Measurements from ENCODE around the gene MYL12A. TPM values are rescaled to one million over a fixed set of nuclear protein-coding genes. Genes with fewer than 3 reads are reported as not detected.

The MYL12A gene
- total and polyA plus RNA-seq, 2 experiments from 2014 or later: 206 to 502 TPM

DNA sequence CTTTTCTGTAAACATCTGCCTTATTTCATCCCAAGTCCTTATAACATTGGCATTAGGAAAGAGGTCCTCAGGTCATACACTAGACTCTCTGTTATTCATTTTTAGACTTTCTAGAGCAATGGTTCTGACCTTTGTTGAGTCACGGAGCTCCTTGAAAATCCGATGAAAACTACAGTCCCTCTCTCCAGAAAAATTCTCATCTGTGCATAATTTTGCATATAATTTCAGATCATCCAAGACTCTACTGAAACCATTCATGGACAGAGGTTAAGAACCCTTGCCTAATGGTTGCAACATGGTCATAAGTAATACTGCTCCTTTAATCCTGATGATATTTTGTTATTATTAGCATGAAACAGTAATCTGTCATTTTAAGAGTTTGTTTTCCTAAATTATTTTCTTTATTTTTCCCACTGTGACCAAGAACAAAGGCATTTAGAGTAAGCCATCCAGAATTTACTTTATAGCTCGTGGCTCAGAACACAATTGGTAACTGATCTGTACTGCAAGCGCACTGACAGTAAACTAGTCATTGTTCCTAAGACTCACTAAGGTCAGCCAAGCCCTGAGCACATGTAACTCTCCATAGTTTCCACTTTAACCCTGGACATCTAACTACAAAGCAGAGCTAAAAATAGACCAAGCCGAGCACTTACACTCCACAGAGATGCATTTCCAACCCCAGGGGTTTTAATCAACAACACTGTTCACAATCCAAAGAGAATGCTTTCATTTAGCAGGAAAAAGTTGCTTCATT lies 36.2 kb upstream of the MYL12A start:
- Histone ChIP-seq H2AFZ (no peak overlapping the region), H4K20me1 (replicated peaks; ENCODE audit: insufficient read depth) (no peaks in the 10 kb centered on the region), H3F3A (replicated peaks; ENCODE audit: low read depth) (no peaks in the 10 kb centered on the region), H3K9me2 (ENCODE audit: insufficient read depth) (no peaks in the 10 kb centered on the region), H3K36me3 (ENCODE audit: insufficient read depth) (no peaks in the 10 kb centered on the region), H3K27me3 (ENCODE audit: insufficient read depth) (no peaks in the 10 kb centered on the region), H3K4me1 (ENCODE audit: insufficient read depth) (no peaks in the 10 kb centered on the region; the same call in 1 of the 2 replicates), H3K79me2 (replicated peaks; ENCODE audit: insufficient read depth) (no peaks in the 10 kb centered on the region), H3K4me2 (no peak overlapping the region), H3K4me3 (no peak overlapping the region), H3K27ac (ENCODE audit: low read depth) (no peak overlapping the region)
- Mint-ChIP-seq H3K9me3 (no peaks in the 10 kb centered on the region), H3K36me3 (ENCODE audit: low read depth) (no peaks in the 10 kb centered on the region), H3K4me1 (peaks cover 9% of the 10 kb centered on the region), H3K4me3 (no peak overlapping the region), H3K27ac (peak overlapping the region; percentile 63; the same call in 1 of the 2 replicates), H3K27me3 (ENCODE audit: insufficient read depth, low read depth, poor library complexity) (no peaks in the 10 kb centered on the region)
- ATAC-seq (no peak), DNase-seq (ENCODE audit: low spot score) (no peak)
- TF ChIP-seq CREB1 (CRISPR knock-in tag; IDR thresholded peaks at IDR 0.05; ENCODE audit: low read depth) (no peak), STAT1 (IDR thresholded peaks at IDR 0.05; ENCODE audit: unreplicated experiment) (no peak), NANOG (IDR thresholded peaks at IDR 0.05; ENCODE audit: borderline replicate concordance) (no peak), ZNF114 (CRISPR knock-in tag; IDR thresholded peaks at IDR 0.05) (no peak), EZH2 (IDR thresholded peaks at IDR 0.05; ENCODE audit: low read depth, unreplicated experiment) (no peak), ZNF331 (CRISPR knock-in tag; IDR thresholded peaks at IDR 0.05; ENCODE audit: low read depth) (no peak), POLR2AphosphoS5 (IDR thresholded peaks at IDR 0.05; ENCODE audit: low read depth) (no peak), JUNB (IDR thresholded peaks at IDR 0.05; ENCODE audit: unreplicated experiment) (no peak), EZH2phosphoT487 (IDR thresholded peaks at IDR 0.05; ENCODE audit: unreplicated experiment) (no peak)
- TF ChIP-seq, protein P1, sequence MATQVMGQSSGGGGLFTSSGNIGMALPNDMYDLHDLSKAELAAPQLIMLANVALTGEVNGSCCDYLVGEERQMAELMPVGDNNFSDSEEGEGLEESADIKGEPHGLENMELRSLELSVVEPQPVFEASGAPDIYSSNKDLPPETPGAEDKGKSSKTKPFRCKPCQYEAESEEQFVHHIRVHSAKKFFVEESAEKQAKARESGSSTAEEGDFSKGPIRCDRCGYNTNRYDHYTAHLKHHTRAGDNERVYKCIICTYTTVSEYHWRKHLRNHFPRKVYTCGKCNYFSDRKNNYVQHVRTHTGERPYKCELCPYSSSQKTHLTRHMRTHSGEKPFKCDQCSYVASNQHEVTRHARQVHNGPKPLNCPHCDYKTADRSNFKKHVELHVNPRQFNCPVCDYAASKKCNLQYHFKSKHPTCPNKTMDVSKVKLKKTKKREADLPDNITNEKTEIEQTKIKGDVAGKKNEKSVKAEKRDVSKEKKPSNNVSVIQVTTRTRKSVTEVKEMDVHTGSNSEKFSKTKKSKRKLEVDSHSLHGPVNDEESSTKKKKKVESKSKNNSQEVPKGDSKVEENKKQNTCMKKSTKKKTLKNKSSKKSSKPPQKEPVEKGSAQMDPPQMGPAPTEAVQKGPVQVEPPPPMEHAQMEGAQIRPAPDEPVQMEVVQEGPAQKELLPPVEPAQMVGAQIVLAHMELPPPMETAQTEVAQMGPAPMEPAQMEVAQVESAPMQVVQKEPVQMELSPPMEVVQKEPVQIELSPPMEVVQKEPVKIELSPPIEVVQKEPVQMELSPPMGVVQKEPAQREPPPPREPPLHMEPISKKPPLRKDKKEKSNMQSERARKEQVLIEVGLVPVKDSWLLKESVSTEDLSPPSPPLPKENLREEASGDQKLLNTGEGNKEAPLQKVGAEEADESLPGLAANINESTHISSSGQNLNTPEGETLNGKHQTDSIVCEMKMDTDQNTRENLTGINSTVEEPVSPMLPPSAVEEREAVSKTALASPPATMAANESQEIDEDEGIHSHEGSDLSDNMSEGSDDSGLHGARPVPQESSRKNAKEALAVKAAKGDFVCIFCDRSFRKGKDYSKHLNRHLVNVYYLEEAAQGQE (IDR thresholded peaks at IDR 0.05; ENCODE audit: unreplicated experiment): no peak
- TF ChIP-seq, protein P2, sequence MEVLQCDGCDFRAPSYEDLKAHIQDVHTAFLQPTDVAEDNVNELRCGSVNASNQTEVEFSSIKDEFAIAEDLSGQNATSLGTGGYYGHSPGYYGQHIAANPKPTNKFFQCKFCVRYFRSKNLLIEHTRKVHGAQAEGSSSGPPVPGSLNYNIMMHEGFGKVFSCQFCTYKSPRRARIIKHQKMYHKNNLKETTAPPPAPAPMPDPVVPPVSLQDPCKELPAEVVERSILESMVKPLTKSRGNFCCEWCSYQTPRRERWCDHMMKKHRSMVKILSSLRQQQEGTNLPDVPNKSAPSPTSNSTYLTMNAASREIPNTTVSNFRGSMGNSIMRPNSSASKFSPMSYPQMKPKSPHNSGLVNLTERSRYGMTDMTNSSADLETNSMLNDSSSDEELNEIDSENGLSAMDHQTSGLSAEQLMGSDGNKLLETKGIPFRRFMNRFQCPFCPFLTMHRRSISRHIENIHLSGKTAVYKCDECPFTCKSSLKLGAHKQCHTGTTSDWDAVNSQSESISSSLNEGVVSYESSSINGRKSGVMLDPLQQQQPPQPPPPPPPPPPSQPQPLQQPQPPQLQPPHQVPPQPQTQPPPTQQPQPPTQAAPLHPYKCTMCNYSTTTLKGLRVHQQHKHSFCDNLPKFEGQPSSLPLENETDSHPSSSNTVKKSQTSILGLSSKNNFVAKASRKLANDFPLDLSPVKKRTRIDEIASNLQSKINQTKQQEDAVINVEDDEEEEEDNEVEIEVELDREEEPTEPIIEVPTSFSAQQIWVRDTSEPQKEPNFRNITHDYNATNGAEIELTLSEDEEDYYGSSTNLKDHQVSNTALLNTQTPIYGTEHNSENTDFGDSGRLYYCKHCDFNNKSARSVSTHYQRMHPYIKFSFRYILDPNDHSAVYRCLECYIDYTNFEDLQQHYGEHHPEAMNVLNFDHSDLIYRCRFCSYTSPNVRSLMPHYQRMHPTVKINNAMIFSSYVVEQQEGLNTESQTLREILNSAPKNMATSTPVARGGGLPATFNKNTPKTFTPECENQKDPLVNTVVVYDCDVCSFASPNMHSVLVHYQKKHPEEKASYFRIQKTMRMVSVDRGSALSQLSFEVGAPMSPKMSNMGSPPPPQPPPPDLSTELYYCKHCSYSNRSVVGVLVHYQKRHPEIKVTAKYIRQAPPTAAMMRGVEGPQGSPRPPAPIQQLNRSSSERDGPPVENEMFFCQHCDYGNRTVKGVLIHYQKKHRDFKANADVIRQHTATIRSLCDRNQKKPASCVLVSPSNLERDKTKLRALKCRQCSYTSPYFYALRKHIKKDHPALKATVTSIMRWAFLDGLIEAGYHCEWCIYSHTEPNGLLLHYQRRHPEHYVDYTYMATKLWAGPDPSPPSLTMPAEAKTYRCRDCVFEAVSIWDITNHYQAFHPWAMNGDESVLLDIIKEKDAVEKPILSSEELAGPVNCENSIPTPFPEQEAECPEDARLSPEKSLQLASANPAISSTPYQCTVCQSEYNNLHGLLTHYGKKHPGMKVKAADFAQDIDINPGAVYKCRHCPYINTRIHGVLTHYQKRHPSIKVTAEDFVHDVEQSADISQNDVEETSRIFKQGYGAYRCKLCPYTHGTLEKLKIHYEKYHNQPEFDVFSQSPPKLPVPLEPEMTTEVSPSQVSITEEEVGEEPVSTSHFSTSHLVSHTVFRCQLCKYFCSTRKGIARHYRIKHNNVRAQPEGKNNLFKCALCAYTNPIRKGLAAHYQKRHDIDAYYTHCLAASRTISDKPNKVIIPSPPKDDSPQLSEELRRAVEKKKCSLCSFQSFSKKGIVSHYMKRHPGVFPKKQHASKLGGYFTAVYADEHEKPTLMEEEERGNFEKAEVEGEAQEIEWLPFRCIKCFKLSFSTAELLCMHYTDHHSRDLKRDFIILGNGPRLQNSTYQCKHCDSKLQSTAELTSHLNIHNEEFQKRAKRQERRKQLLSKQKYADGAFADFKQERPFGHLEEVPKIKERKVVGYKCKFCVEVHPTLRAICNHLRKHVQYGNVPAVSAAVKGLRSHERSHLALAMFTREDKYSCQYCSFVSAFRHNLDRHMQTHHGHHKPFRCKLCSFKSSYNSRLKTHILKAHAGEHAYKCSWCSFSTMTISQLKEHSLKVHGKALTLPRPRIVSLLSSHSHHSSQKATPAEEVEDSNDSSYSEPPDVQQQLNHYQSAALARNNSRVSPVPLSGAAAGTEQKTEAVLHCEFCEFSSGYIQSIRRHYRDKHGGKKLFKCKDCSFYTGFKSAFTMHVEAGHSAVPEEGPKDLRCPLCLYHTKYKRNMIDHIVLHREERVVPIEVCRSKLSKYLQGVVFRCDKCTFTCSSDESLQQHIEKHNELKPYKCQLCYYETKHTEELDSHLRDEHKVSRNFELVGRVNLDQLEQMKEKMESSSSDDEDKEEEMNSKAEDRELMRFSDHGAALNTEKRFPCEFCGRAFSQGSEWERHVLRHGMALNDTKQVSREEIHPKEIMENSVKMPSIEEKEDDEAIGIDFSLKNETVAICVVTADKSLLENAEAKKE (CRISPR knock-in tag; IDR thresholded peaks at IDR 0.05): no peak
- TF ChIP-seq, protein P3, sequence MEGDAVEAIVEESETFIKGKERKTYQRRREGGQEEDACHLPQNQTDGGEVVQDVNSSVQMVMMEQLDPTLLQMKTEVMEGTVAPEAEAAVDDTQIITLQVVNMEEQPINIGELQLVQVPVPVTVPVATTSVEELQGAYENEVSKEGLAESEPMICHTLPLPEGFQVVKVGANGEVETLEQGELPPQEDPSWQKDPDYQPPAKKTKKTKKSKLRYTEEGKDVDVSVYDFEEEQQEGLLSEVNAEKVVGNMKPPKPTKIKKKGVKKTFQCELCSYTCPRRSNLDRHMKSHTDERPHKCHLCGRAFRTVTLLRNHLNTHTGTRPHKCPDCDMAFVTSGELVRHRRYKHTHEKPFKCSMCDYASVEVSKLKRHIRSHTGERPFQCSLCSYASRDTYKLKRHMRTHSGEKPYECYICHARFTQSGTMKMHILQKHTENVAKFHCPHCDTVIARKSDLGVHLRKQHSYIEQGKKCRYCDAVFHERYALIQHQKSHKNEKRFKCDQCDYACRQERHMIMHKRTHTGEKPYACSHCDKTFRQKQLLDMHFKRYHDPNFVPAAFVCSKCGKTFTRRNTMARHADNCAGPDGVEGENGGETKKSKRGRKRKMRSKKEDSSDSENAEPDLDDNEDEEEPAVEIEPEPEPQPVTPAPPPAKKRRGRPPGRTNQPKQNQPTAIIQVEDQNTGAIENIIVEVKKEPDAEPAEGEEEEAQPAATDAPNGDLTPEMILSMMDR (conservative IDR thresholded peaks at IDR 0.05; ENCODE audit: low read depth in 2 of 2): no peak
- TF ChIP-seq, protein P4, sequence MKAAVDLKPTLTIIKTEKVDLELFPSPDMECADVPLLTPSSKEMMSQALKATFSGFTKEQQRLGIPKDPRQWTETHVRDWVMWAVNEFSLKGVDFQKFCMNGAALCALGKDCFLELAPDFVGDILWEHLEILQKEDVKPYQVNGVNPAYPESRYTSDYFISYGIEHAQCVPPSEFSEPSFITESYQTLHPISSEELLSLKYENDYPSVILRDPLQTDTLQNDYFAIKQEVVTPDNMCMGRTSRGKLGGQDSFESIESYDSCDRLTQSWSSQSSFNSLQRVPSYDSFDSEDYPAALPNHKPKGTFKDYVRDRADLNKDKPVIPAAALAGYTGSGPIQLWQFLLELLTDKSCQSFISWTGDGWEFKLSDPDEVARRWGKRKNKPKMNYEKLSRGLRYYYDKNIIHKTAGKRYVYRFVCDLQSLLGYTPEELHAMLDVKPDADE (IDR thresholded peaks at IDR 0.05): no peak
